Fibroblast of the aortic adventitia (primary cell): ENCODE results near the gene KRT33B. TPM values are rescaled to one million over a fixed set of nuclear protein-coding genes. Genes with fewer than 3 reads are reported as not detected.
"Not testable (repeated sequence)": the region's sequence is repeated elsewhere in the genome, so short reads cannot be mapped to it uniquely, and the experiment has no call there.

Source experiments
- DNase-seq: peaks from one replicate; pipeline ENCODE4 v3.0.0-alpha.2; 2010; ENCODE audit warnings: low read depth
- H3K4me3 ChIP-seq: 2 replicates; pipeline ENCODE4 v1.5.1; 2011; ENCODE audit warnings: low read depth, mild to moderate bottlenecking, control low read depth, low read length, moderate library complexity
- total RNA-seq: library from RNA; depleted of rRNA; stranded (reverse); fragments of >200 nt; gene quantifications from 2 replicates; pipeline ENCODE4 v1.2.3, GENCODE V29; 2012; ENCODE audit warnings: low replicate concordance
- TF ChIP-seq, protein P1 (sequence below): IDR thresholded peaks from 2 replicates; pipeline ENCODE4 v1.5.1; 2011; ENCODE audit warnings: mild to moderate bottlenecking, low read length, control low read depth, inconsistent platforms; ENCODE audit not compliant: insufficient read depth

The KRT33B gene
- total RNA-seq, 1 donor: not detected

DNA sequence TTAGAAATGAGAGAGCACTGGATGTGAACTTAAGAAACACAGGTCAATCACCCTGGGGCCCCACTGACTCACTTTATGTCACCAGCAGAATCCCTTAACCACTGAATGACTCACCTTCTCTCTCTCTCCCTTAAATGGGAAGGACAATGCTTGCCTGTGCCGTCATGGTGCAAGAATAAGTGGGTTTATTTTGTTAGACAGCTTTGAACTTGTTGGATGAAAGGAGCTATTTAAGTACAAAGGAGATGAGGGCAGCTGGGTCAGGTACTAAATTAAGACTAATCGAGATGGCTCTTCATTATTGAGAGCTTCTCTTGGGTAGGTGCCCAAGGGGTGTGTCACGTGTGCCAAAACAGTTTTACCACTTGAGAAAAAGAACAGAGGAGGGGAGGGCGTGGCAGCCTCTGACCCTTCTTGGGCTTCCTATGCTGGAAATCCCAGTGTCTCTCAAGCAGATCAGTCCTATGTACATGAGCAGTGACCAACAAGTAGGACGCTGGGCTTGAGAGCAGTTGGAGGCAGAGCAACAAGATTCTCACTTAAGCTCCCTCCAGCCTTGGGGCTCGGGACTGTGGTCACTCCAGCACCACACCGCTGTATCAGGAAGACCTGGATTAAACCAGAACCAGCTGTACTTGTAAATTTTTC, 34.5 kb upstream of the KRT33B start:
- no peak overlapping the region for H3K4me3 ChIP-seq
- TF ChIP-seq, protein P1, sequence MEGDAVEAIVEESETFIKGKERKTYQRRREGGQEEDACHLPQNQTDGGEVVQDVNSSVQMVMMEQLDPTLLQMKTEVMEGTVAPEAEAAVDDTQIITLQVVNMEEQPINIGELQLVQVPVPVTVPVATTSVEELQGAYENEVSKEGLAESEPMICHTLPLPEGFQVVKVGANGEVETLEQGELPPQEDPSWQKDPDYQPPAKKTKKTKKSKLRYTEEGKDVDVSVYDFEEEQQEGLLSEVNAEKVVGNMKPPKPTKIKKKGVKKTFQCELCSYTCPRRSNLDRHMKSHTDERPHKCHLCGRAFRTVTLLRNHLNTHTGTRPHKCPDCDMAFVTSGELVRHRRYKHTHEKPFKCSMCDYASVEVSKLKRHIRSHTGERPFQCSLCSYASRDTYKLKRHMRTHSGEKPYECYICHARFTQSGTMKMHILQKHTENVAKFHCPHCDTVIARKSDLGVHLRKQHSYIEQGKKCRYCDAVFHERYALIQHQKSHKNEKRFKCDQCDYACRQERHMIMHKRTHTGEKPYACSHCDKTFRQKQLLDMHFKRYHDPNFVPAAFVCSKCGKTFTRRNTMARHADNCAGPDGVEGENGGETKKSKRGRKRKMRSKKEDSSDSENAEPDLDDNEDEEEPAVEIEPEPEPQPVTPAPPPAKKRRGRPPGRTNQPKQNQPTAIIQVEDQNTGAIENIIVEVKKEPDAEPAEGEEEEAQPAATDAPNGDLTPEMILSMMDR: no peak
- DNase-seq: peak; percentile 80

DNA sequence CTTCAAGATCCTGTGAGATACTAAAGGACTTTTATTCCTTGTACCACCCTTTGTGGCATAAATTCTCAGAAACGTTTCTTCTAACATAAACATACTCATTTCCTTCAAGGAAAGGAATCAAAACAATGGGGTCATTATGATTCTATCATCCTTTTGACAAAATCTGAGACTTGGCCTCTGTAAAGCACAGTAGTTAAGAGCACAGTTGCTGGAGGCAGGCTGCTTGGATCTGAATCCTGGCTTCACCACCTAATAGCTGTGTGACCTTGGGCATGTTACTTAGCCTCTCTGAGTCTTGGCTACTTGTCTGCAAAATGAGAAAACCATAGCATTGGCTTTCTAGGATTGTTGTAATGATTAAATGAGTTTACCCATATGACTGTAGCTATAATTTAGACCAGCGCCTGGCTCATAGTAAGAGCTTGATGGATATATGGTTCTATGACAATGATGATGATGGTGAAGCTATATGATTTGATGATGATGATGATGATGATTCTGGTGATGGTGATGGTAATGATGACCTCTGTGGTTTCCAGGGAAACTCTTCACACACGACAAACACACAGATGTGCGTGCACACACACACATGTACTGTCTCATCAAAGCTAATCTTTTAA, 33.9 kb upstream of the KRT33B start:
- no peak for DNase-seq
- no peak overlapping the region for H3K4me3 ChIP-seq
- TF ChIP-seq, protein P1: no peak

DNA sequence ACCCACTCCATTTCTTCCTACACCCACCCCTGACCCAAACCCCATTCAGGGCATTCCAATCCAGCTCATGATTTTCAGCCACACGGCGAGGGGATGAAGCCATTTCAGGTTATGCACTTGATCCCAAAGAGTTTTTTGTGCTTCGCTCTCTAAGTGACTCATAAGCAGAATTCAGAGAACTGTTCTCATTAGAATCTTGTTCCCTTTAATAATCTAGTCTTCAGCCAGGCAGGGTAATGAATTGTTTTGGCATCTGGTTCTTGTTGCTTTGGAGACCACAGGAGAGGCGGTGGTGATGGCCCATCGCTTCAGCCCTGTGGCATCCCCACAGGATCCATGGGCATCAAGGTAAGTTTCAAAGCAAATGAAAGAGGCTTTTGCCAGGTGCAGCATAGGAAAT, 32.5 kb upstream of the KRT33B start:
- TF ChIP-seq, protein P1: no peak
- DNase-seq: no peak
- H3K4me3 ChIP-seq: no peak overlapping the region

DNA sequence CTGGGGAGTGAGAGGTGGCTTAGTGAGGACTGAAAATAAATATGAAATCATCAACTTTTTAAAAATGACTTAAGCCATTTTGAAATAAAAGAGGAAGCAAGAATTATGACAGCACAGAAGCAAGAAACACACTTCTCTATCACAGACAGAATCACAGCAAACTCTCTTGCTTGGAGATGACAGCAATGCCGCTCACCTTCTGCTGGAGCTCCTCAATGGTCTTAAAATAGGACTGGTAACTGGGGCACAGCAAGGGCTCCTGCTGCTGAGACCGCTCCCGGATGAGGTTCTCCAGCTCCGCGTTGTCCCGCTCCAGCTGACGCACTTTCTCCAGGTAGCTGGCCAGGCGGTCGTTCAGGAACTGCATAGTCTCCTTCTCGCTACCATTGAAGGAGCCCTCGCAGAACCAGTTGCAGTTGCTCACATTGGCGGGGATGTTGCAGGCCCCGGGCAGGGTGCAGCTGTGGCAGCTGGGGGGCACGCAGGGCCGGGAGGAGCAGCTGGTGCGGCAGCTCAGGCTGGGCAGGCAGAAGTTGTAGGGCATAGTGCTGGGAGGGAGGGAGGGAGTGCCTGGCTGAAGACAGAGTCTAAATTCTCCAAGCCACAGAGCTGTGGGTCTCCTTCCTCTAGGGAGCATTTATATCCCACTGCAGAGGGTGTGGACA, 27.5 kb upstream of the KRT33B start, which contains the start of gene KRT31:
TSS of gene KRT31 (minus strand) at position 613 of the 665 bp plus-strand sequence. CDS start at position 544, 69 bp downstream.
- TF ChIP-seq, protein P1: no peak
- H3K4me3 ChIP-seq: no peak within 1 kb of the TSS
- DNase-seq: no peak

DNA sequence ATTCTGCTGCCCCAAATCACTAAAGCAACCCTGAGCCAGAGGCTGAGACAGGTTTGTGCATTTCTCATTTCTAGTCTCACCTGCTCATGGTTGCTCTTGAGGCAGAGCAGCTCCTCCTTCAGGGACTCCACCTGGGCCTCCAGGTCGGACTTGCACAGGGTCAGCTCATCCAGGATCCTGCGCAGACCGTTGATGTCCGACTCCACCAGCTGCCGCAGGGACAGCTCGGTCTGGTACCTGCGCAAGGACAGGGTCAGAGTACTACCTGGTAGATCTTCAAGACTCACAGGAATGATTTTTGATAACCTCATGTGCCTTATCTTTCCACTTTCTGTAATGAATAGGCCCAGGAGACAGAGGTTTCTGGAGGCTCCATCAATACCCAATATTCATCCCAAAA, 26.7 kb upstream of the KRT33B start:
- no peak for DNase-seq
- H3K4me3 ChIP-seq: no peak overlapping the region
- TF ChIP-seq, protein P1: no peak

DNA sequence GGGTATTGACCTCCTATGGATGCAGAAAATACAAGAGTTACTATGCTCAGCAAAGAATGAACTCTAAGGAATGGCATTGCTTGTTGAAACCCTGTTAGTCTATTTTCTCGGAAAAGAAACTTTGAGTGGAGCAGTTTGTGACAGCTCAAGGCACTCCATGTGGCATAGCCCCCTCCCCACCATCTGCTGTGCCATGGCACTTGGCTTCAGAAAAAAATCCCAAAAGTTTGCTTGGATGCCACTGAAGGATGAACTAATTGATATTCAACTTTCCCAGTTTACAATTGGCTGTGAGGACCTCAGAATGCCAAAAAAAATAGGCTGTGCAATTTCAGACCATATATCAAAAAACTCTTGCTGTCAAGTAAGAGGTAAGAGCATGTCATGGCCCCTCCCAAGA, 26.0 kb upstream of the KRT33B start:
- TF ChIP-seq, protein P1: no peak
- no peak for DNase-seq
- H3K4me3 ChIP-seq: no peak overlapping the region

DNA sequence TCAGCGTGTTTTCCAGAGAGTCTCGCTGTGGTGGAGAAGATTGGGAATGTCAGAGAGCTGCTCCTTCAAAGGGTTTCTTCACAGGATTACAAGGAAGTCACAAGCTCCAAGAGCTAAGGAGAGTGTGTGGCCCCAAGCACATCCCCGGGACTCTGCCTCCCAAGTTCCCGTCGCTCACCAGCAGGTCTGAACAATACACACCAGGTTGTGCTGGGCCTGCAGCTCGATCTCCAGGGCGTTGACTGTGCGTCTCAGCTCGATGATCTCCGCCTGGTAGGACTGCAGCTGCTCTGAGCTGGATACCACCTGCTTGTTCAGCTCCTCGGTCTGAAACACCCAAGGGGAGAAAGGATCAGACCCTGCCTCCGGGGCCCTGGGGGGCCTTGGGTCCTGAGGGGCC, 25.4 kb upstream of the KRT33B start:
- not testable (repeated sequence) for DNase-seq, H3K4me3 ChIP-seq
